GM23248 (cell line): ENCODE data around the gene ARHGAP4.

ENCODE experiments used
- EZH2 ChIP-seq: fragments of 200-600 bp; sonication (generic); IDR thresholded peaks from 2 replicates; pipeline ENCODE4 v1.6.1; 2018; ENCODE audit warnings: antibody characterized with exemption, mild to moderate bottlenecking; ENCODE audit not compliant: insufficient read depth, poor library complexity, severe bottlenecking
- EZH2phosphoT487 ChIP-seq: fragments of 200-600 bp; sonication (generic); IDR thresholded peaks from 2 replicates; pipeline ENCODE4 v1.6.1; 2018; ENCODE audit warnings: antibody characterized with exemption, moderate library complexity, mild to moderate bottlenecking, low read depth; ENCODE audit not compliant: insufficient read depth

GRCh38 chrX:153881281-153881680 lies 44.8 kb downstream of the ARHGAP4 start:
- TF ChIP-seq EZH2, result no peak
- TF ChIP-seq EZH2phosphoT487, result no peak
